HG03196 (cell line): ENCODE data around the gene SCRN3.
"Not testable (repeated sequence)": the region's sequence is repeated elsewhere in the genome, so short reads cannot be mapped to it uniquely, and the experiment has no call there.

Source experiments
- ATAC-seq: cut with Tn5 transposase; IDR thresholded peaks from one replicate; pipeline ENCODE4 v1.9.1; 2021; ENCODE audit not compliant: unreplicated experiment

Gene SCRN3

GRCh38 chr2:174403628-174404027 lies 8.1 kb downstream of the SCRN3 start:
- no peak for ATAC-seq

DNA sequence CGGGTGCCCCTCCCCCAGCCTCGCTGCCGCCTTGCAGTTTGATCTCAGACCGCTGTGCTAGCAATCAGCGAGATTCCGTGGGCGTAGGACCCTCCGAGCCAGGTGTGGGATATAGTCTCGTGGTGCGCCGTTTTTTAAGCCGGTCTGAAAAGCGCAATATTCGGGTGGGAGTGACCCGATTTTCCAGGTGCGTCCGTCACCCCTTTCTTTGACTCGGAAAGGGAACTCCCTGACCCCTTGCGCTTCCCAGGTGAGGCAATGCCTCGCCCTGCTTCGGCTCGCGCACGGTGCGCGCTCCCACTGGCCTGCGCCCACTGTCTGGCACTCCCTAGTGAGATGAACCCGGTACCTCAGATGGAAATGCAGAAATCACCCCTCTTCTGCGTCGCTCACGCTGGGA lies 14.5 kb downstream of the SCRN3 start:
- ATAC-seq, result not testable (repeated sequence)

DNA sequence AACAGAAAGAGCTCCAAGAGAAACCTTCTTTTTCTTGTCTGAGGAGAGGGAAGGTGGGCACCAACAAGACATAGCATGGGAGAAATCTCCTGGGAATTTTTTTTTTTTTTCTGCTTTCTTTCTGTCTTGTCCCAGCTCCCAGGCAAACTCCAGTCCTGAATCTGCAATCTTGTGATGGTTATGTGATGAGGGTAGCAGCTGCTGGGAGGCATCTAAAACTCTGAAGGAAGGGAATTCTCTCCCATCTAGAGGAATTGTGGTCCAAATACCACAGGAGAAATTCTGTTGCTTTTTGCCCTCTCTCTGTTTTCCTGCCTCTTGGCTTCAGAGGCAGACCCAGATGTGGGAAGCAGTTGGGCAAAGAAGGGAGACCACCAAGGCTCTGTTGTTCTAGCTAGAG lies 16.7 kb downstream of the SCRN3 start:
- ATAC-seq, result no peak

GRCh38 chr2:174428214-174428613 lies 32.7 kb downstream of the SCRN3 start:
- no peak for ATAC-seq

GRCh38 chr2:174430066-174430465 lies 34.5 kb downstream of the SCRN3 start:
- no peak for ATAC-seq

DNA sequence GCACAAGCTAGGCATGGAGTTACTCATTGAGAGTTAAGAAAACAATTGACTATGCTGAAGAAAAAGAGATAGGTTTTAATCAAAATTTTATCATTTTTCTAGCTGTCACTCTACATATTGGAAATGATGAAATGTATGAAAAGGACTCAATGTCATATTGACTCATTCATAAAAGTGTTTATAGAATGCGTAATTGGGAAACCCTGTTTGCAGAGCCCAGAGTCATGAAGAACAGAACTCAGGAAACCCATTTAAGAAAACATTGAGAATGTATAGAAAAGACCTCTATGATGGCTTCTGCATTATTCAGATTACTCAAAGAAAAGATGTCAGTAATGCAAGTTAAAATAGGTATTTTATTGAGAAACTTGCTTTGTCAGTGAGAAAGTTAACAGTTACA lies 36.4 kb downstream of the SCRN3 start:
- ATAC-seq, result no peak

DNA sequence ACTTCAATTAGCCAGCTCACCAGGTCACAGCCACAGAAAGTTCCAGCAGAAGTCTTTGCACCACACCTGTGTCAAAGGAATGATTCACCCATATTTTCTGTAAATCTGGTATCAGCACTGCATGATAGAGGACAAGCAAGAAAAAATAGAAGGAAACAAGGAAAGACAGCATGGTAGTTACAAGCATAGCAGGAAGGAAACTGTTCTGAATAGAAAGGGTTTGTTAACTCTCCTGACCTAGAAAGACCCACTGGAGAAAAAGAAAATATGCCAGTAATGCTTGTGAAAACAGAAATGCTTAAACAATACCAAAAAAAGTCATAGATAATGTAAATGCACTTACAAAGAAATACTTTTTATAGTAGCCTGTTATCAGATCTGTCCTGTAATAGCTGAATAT lies 40.8 kb downstream of the SCRN3 start:
- ATAC-seq, result no peak

DNA sequence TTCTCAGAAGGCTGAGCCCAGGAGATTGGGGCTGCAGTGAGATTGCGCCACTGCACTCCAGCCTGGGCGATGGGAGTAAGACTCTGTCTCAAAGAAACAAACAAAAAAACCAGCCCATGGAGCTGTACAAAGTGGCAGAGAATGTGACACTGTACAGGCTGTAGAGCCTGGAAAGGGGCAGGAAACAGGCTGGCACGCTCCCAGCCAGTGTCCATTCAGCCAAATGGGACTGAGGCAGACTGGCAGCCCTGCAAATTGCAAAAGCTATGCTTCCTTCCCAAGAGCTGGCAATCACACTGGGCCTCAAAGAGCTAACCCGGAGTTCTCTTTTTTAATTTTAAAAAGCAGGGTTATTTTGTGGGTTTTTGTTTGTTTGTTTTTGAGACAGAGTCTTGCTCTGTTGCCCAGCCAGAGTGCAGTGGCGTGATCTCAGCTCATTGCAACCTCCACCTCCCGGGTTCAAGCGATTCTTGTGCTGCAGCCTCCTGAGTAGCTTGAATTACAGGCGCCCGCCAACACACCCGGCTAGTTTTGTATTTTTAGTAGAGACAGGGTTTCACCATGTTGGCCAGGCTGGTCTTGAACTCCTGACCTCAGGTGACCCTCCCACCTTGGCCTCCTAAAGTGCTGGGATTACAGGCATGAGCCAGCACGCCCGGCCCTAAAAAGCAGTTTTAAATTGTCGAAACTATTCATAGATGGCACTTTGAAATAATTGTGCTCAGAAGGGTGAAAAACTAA lies 42.8 kb downstream of the SCRN3 start:
- ATAC-seq, result no peak

- no peak for ATAC-seq
Measured at GRCh38 chr2:174439323-174439722, 43.8 kb downstream of the SCRN3 start.

DNA sequence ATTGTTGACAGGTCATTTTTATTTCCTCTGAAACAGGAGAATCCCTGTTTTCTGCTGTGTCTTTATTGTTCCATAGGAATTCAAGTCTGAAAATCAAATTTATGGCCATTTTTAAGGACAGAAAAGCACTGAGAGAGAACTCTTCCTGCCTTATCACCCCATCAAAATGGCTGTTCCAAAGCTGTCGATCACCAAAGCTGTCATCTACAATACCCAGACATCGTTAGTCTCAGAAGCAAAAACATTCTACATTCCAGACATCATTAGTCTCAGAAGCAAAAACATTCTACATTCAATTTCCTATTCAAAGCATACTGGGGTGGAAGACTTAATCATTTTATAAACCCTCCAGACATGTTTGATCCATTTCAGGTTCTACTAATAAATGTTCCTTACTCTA lies 44.4 kb downstream of the SCRN3 start:
- ATAC-seq, result no peak

DNA sequence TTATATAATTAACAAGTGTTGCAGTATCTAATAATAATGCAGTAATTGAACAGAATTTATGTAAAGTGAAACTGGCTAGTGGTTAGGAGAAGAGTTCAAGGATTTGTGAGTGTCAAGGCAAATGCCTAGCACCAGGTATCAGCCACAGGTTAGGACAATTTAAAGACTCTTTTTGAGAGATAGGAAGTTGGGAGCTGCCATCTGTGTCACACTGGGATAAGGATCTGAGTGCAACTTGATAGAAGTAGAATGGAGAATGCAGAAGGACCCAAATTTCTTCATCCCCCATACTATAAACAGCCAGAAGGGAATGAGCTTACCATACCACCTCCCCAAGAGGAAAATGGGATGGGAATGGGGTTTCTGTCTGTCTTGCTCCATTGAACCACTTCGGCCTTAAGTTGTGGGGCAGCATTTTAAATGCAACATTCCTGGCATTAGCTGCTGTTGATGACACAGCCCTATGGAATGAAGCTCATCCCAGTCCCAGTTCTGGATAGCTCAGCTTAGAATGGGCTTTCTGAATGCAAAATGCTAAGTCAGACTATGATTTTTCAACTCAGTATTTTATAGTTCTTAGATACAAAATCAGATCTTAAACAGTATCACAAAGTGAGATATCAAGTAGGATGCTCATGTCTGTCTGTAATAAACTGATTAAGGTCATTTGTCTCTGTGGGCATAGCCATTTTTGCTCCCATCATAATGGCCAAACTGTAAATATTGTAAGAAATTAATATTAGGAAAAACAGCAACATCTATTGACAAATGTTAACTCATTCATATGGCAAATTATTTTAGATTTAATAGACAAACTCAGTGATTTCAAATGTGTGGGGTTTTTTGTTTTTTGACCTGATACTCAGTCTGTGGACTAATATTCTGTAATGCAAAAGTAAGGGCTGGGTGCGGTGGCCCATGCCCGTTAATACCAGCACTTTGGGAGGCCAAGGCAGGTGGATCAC lies 47.3 kb downstream of the SCRN3 start:
- ATAC-seq, result no peak

GRCh38 chr2:174444761-174445160 lies 49.2 kb downstream of the SCRN3 start:
- ATAC-seq, result no peak

GRCh38 chr2:174445248-174445647 lies 49.7 kb downstream of the SCRN3 start:
- no peak for ATAC-seq

GRCh38 chr2:174446531-174446930 lies 51.0 kb downstream of the SCRN3 start:
- ATAC-seq, result no peak

GRCh38 chr2:174449033-174449432 lies 53.5 kb downstream of the SCRN3 start:
- no peak for ATAC-seq

DNA sequence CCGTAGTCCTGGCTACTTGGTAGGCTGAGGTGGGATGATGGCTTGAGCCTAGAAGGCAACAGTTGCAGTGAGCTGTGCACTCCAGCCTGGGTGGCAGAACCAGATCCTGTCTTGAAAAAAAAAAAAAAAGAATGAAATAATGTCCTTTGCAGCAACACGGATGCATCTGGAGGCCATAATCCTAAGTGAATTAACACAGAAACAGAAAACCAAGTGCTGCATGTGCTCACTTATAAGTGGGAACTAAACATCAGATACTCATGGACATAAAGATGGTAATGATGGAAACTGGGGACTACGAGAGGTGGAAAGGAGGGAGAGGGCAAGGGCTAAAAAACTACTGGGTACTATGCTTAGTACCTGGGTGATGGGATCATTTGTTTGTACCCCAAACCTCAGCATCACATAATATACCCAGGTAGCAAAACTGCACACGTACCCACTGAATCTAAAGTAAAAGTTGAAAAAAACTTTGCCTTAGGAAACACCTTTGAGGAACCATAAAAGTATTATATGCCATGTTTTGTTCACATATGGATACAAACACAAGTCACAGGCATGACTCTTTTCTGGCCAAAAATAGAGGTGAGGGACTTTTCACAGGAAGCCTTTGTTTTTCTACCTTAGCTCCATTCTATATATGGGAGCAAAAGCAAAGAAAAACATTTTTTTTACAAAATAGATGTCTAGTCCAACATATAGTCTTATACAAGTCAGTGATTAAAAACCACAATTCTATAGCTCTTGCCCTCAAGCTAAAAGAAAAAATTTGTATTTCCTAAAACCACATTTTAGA lies 54.7 kb downstream of the SCRN3 start:
- ATAC-seq, result no peak

GRCh38 chr2:174454566-174454965 lies 59.0 kb downstream of the SCRN3 start:
- ATAC-seq, result no peak

DNA sequence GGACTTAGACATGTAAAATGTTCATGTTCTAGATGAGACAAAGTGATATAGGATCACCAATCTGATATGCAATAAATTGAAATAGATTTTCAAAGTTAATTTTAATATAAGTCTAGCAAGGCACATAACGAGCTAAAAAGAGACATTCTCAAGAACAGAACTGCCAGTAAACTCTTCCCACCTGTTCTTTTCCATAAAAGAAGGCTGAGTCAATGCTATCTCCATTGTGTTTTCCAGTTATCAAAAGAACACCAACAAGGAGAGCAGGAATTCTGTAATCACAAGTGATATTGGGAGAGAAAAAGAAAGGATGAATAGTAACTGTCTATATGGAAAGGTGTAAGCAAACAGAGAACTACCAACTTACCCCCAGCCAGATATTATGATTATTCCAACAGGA lies 65.7 kb downstream of the SCRN3 start:
- no peak for ATAC-seq

DNA sequence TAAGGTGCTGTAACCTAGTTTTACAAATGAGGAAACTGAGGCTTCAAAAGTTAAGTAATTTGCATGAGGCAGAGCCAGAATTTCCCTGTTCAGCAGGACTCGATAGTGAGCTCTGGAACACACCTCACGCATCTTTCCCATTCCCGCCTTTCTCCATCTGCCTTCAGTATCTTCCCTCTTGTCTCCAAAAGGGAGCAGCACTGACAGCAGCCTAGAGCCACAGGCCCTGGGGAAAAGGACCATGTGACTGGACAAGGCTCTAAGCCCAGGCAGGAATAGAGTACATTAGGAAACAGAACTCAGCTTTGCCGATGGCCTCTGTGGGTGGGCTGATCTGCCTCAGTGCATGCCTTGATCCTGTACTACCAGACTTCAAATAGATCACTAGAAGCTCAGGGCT lies 69.8 kb downstream of the SCRN3 start:
- no peak for ATAC-seq

DNA sequence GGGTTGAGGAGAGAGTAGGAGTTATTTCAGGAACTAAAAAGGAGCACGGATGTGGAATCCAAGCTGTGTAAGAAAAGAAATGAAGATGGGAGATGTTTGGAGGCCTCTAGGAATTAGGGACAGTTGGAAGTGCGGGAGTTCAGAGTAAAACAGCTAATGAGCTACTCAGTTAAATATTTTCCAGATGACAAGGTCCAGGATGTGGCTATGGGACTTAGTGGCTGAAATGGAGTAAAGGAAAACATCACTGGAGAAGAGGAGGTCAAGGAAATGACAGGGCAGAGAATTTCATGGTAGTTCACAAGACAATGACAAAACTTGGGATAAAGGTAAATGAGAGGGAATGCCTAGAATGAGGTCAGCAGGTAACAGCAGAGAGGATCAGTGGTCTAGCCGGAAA lies 78.3 kb downstream of the SCRN3 start:
- ATAC-seq, result no peak

- no peak for ATAC-seq
Measured at GRCh38 chr2:174477759-174478158, 82.2 kb downstream of the SCRN3 start.
